GM12872 (cell line): ENCODE measurements around the gene AIF1L.

ENCODE experiments used
- TF ChIP-seq, protein P1 (sequence below): IDR thresholded peaks from 3 replicates; pipeline ENCODE4 v1.5.1; 2011; ENCODE audit warnings: low read depth, mild to moderate bottlenecking, low read length, moderate library complexity; ENCODE audit not compliant: insufficient read depth

Gene AIF1L

GRCh38 chr9:131167936-131168335 is 71.6 kb downstream of the AIF1L start:
- TF ChIP-seq, protein P1, sequence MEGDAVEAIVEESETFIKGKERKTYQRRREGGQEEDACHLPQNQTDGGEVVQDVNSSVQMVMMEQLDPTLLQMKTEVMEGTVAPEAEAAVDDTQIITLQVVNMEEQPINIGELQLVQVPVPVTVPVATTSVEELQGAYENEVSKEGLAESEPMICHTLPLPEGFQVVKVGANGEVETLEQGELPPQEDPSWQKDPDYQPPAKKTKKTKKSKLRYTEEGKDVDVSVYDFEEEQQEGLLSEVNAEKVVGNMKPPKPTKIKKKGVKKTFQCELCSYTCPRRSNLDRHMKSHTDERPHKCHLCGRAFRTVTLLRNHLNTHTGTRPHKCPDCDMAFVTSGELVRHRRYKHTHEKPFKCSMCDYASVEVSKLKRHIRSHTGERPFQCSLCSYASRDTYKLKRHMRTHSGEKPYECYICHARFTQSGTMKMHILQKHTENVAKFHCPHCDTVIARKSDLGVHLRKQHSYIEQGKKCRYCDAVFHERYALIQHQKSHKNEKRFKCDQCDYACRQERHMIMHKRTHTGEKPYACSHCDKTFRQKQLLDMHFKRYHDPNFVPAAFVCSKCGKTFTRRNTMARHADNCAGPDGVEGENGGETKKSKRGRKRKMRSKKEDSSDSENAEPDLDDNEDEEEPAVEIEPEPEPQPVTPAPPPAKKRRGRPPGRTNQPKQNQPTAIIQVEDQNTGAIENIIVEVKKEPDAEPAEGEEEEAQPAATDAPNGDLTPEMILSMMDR = no peak

DNA sequence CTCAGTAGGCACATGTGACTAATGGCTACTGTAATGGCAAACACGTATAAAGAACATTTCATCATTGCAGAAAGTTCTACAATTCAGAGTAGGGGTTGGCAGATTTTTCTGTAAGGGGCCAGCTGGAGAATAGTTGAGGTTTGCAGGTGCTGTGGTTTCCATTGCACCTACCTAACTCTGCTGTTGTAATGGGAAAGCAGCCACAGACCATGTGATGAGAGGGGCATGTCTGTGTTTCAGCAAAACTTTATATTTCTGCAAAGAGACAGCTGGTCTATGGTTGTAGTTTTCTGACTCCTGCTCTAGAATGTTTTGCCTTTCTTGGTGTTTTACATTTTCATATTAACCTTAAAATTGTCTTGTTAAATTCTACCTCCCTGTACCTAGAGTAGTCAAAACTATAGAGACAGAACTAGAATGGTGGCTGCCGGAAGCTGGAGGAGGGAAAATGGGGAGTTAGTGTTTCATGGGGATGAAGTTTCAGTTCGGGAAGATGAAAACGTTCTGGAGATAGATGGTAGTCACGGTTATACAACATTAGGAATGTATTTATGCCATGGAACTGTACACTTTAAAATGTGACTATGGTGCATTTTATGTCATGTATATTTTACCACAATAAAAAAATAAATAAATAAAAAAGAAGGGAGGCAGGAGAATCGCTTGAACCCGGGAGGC is 73.4 kb downstream of the AIF1L start:
- TF ChIP-seq, protein P1 = no peak
